Omental fat pad (tissue), 4 donors: Measurements from ENCODE around the gene TEX53. TPM values are rescaled to one million over a fixed set of nuclear protein-coding genes. Genes with fewer than 3 reads are reported as not detected.
A peak's percentile ranks its signal among the peaks of the same experiment; 100 is the strongest.

Source experiments
- ATAC-seq: fragments of 150-250 bp; one replicate; pipeline ENCODE4 v1.9.1; 2016; ENCODE audit warnings: mild to moderate bottlenecking, moderate library complexity; ENCODE audit not compliant: low FRiP score
- DNase-seq: peaks from one replicate; pipeline ENCODE4 v3.0.0-alpha.2; 2019; ENCODE audit warnings: low spot score
- total RNA-seq, 4 donors: library from RNA; depleted of rRNA; stranded (reverse); fragments of >200 nt; gene quantifications; one replicate each; pipeline ENCODE4 v1.1.0, GENCODE V29; 2016
- TF ChIP-seq, protein P1 (sequence below), 3 donors: fragments of 450-650 bp; IDR thresholded peaks; one replicate each; pipeline ENCODE4 v1.5.1; 2016 to 2017; ENCODE audit warnings: antibody characterized with exemption in 3 of 3, mild to moderate bottlenecking in 3 of 3, moderate library complexity in 2 of 3

The TEX53 gene
- total RNA-seq, 4 donors from 2014 or later = not detected

DNA sequence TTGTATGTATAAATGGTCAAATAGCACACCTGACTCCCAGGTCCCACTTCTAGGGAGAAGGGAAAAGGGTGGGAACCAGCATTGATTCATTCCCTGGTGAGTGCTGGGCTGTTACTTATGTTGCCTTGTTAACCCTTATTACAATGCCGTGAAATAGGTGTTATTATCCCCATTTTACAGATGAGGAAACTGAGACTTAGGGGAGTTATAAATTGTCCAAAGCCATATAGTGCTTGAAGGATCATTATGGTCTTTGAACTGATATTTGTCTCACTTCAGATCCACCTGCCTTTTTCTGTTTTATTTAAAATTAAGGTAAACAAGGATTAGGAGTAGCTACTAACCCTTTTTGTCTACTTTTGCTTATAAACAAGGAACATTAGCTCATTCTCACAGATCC, 30.1 kb downstream of the TEX53 start:
- DNase-seq = no peak
- TF ChIP-seq, protein P1, sequence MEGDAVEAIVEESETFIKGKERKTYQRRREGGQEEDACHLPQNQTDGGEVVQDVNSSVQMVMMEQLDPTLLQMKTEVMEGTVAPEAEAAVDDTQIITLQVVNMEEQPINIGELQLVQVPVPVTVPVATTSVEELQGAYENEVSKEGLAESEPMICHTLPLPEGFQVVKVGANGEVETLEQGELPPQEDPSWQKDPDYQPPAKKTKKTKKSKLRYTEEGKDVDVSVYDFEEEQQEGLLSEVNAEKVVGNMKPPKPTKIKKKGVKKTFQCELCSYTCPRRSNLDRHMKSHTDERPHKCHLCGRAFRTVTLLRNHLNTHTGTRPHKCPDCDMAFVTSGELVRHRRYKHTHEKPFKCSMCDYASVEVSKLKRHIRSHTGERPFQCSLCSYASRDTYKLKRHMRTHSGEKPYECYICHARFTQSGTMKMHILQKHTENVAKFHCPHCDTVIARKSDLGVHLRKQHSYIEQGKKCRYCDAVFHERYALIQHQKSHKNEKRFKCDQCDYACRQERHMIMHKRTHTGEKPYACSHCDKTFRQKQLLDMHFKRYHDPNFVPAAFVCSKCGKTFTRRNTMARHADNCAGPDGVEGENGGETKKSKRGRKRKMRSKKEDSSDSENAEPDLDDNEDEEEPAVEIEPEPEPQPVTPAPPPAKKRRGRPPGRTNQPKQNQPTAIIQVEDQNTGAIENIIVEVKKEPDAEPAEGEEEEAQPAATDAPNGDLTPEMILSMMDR (IDR thresholded peaks at IDR 0.05) = no peak
- no peak for ATAC-seq

DNA sequence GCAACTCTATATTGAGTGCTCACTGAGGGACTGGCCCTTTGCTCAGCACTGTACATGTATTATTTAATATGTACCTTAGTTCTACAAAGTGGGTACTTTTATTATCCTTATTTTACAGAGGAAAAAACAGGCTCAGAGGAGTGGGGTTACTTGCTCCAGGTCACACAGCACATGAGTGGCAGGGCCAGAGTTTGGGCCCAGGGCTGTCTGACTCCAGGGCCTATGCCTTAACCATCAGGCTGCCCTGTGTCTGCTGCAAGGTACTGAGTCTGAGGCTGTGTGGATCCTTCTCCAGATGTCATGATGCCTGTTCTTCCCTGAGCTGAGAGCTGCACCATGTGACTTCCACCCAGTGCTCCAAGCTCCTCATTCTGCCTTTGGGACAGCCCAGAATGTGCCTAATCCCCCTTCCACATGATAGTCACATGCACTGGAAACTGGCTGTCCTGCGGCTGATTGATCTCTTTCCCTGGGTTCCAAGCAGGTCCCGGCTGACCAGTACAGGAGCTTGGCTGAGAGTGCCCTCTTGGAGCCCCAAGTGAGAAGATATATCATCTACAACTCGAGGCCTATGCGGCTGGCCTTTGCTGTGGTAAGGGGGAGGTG, 31.1 kb downstream of the TEX53 start:
- ATAC-seq (no peak), DNase-seq (no peak)
- TF ChIP-seq, protein P1 (IDR thresholded peaks at IDR 0.05) = no peak

DNA sequence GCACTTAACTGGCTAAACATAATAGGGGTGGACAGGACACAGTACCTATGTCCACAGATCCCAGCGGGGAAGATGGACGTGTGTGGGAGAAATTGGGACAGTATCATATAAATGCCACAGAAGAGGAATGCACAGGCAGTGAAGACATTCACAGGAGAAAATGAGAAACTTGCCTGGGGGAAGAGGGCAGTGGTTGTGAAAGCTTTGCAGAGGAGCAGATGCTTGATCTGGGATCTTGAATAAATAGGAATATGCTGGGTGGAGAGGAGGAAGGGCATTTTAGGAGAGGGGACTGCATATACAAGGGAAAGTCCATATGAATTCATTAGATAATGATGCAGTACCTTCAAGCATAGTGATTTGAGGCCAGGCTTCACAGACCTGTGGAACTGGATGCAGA, 32.9 kb downstream of the TEX53 start:
- DNase-seq (no peak), ATAC-seq (no peak)
- TF ChIP-seq, protein P1 (IDR thresholded peaks at IDR 0.05) = no peak

DNA sequence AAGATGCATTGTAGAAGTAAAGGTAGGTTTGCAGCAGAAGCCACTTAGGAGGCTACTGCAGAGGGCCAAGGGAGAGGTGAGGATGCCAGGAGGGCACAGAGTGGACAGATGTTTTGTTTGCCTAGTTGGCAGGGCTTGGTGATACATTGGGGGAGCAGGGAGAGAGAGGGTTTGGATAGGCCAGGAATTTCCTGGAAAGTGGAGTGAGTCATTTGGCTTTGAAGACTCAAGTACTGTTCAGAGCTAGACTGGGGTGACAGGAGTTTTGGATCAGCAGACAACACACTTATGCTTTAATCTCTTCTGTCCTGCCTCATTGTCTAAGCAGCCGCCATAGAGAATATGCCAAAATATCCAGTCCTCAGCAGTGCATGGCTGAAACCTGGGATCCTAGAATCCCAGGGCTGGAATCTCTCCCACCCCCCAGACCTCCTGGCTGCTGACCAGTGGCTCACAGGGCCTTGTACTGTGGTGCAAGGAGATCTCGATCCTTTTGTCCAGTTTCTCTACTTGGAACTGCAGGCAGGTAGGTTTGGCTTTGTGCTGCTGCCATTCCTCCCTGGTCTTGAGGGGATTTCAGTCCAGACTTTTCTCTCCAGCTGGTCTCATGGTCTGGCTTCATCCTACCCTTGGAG, 35.5 kb downstream of the TEX53 start:
- no peak for DNase-seq
- peak; percentile 82 for ATAC-seq
- TF ChIP-seq, protein P1 (IDR thresholded peaks at IDR 0.05) = no peak

DNA sequence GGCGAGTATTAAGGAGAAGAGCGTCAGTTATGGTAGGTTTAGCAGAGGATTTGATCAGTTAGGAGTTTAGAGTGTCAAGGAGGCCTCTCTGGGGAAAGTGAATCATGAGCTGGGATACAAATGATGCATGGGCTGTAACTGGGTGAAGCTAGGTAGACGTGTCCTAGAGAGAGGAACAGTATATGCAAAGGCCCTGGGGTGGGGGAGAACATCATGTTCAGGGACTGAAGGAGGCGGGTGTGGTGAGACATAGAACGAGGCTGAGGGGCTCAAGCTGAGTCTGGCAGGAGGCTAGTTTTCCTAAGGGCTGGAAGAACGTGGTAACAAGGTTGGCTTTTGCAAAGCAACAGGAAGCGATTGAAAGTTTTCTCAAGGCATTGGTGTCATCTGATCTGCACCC, 36.0 kb downstream of the TEX53 start:
- TF ChIP-seq, protein P1 (IDR thresholded peaks at IDR 0.05) = no peak
- no peak for DNase-seq
- ATAC-seq = no peak

DNA sequence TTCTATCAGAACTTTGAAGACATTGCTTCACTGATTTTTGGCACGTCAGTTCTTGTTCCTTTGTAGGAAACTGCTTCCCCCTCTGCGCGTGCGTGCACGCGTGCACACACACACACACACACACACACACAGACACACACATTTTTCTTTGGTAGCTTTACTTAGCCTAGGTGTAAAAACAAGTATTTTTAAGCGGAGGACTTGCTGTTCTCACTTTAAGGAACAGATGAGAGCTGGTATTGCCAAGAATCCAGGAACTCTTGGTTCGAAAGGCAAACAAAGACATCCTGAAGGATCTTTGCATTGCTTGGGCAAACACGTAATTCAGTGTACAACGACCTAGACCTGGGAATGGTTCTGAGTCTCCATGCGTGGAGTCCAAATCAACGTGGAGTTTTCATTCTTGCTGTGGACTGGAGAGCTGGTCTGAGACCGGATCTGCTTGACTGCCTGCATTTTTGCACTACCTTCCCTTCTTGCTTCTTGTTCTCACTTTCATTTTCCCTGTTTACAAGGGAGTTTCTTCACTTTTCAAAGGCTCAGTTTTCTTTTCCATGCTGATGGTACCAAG, 38.3 kb downstream of the TEX53 start:
- no peak for DNase-seq
- ATAC-seq = no peak
- TF ChIP-seq, protein P1 (IDR thresholded peaks at IDR 0.05) = no peak
